CD4-positive, alpha-beta T cell treated with Interleukin-12 subunit alpha and Interleukin-12 subunit beta, for 1 hour (primary cell): ENCODE measurements around the gene CTSO.

ENCODE experiments used
- DNase-seq: peaks from one replicate; pipeline ENCODE4 v3.0.0-alpha.2; 2020

The CTSO gene, protein sequence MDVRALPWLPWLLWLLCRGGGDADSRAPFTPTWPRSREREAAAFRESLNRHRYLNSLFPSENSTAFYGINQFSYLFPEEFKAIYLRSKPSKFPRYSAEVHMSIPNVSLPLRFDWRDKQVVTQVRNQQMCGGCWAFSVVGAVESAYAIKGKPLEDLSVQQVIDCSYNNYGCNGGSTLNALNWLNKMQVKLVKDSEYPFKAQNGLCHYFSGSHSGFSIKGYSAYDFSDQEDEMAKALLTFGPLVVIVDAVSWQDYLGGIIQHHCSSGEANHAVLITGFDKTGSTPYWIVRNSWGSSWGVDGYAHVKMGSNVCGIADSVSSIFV

DNA sequence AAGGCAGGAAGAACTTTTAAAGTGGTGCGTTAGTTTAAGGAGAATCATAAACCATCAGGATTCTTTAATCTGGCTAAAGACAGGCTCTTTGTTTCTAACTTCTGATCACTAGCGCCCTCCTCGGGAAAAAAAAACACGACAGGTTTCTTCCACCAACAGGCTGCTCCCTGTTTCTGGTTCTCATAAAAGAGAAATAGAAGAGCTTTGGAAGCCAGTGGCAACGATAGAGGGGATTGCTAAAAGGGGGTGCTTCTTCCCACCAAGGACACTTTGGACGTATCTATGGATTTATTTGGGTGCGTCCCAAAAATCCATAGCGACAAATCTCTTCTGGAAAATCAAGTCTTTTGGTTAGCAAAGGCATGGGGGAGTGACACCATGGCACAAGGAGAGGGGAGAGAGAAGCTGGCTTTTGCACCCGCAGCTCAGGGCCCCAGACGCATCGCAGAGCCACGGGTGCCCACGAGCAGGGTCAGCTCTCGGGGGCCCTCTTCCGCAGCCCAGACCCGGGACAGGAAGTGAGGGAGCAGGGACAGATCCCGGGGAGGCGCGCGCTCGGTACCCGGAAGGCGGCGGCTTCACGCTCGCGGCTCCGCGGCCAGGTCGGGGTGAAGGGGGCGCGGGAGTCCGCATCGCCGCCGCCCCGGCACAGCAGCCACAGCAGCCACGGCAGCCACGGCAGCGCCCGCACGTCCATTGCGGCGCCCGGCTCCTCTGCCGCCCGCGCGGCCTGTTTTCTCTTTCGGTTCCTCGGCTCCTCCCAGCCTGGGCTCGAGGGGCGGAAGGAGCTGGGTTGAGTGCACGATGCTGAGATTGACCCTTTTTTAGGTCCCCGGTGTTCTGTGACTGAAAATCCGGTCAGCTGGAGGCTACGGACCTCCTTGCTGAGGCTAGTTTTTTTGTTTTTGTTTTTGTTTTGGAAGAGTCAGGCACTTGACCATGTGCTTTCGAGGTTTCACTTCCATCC lies at the start of gene CTSO:
TSS of gene CTSO (minus strand) at position 716 of the 967 bp plus-strand sequence. CDS start at position 697, 19 bp downstream.
- DNase-seq, result peak; percentile 73

DNA sequence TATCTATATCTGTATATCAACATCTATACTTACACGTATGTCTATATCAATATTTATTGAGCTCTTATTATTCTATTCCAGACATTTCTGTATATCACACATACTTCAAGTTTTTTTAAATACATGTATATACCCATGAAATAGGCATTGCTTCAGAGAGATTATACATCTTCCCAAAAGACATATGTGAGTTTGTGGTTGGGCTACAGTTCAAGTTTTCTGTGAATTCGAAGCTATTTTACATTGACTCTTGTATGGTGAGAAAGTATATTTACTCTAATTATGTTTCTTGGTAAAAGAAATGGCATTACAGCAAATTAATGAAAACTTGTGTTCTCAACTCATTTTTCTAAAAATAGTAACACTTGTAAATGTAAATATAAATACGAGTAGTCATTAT lies 46.8 kb upstream of the CTSO start:
- DNase-seq, result no peak

DNA sequence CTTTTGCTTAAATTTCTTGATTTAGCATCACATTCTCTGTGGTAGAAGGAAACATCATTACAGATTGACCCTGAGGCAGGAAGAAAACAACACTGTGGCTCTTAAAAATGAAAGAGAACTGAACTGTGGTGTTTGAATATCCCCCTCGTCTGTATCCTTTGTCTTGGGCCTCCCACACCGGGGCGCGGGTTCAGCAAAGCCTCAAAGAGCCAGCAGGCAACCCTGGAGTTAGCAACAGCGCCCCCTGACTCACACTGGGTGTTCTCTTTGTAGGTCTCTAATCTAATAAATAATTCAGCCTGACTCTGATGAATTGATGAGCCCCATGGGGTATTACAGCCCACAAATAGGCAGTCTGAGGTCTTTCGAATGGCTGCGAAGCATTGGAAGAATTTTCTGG lies 46.1 kb upstream of the CTSO start:
- DNase-seq, result no peak

DNA sequence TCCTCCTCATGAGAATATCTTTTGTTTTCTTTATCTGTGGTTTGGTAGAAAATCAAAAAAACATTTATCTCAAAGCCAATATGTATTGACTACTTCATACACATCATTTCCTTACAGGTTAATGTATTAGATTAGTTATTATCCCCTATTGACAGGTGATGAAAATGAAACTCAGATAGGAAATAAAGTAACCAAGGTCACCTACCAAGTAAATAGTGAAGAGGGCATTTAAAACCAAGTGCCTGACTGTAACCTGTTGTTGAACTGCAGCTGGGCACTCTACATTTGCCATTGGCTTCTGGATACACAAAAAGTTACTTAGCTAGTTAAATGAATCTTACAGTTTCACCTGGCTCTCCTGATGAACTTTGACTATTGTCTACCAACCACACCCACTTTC lies 41.4 kb upstream of the CTSO start:
- DNase-seq, result no peak

DNA sequence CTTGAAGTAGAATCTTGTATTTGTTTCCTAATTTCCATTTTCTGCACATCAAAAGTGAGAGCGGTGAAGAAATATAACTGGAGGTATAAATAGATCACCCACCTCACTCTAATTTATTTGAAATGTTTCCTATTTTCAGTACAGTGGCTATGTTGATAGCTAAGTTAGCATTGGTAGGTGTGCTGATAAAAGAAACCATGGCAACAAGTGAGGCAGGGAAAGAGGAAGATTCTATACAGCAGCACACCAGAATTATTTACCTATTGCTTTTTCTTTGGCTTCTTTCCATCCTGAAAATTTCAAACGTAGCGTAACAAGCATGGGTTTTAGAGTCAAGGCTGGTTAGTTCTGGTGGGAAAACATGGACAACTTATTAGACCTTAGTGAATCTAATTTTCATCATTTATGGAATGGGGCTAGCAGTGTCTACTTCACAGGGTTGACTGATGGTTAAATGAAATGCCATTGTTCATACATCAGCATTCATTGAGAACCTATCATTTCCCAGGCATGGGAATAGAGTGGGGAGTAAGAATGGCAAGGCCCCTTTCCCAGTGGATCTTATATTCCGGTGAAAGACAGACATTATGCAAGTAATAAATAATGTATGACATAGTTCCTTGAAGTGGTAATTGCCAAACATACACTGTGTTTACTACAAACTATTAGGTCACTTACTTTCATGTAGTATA lies 30.6 kb upstream of the CTSO start:
- DNase-seq, result no peak

DNA sequence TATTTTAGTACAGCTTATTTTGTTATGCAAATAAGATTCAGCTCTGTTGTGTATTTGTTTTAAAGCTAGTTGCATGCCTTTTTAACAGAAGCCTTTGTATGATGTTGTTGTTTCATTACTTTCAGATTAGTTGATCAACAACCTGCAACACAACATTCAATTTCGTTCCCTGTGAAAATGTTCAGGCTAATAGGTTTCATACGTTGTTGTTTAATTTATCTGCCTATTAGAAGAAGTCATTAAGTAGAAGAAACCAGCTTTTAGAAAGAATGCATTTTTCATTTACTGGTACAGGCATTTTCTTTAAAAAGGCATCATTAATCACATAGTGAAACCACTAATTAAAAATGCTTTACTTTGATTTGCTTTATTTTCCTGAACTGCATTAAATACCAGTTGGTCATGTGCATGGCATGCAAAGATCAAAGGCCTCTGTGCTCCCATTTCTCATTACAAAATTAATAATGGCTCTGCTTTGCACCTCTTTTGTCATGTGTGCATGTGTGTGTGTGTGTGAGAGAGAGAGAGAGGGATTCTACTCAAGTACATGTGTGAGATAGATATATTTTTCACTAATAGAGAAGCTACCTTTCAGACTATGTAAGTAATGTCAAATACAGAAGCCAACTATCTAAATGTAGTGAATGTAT lies 29.2 kb upstream of the CTSO start:
- no peak for DNase-seq

DNA sequence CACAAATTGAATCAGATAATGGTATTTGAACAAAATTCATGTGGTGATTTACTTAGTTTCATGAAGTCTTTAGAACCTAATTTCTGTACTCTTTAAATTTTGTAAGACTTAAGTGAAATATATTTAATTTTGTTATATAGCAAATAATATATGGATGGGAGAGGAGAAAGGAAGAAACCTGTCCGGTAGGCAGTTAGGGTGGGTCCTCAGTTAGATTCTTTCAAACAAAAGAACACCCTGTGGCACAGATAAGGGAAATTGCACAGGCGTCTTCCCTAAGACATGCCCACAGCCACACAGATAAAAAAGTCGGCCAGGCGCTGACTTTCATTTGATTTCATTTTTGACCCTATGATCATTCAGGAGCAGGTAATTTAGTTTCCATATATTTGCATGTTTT lies 25.1 kb upstream of the CTSO start:
- DNase-seq, result no peak

DNA sequence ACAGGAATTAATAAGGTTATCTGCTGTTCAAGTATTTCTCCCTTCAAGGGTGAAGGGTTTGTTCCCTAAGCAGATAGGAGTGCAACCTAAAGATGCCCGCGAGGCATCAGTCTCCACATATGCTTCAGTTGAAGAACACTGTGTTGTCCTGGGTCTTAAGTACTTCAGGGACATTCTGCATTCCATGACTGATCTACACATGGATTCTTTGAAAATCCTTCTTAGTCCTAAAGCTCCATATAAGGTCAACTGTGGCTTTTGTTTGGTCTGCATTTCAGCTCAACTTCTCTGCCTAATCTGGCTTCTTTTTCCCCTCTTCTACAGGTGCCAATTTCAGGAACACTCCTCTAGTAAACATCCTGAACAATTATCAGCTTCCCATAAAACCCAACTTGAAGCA lies 21.8 kb upstream of the CTSO start:
- no peak for DNase-seq

DNA sequence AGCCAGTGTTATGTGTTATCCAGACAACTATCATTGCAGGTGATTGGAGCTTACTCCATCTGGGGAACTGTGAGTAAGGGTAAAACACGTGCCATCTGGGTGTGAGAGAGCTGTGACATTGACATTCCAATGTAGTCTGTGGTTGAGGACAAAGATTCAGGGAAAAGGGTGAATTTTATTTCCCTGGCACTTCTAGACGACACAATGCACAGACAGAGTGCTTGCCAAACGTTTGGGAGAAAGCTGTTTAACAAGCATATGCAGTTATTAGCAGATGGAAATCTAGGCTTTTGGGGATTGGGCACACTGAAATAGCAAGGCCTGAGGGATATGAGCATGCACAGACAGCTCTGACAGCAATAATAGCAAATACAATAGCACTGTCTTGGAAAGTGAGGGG lies 21.3 kb upstream of the CTSO start:
- DNase-seq, result no peak

DNA sequence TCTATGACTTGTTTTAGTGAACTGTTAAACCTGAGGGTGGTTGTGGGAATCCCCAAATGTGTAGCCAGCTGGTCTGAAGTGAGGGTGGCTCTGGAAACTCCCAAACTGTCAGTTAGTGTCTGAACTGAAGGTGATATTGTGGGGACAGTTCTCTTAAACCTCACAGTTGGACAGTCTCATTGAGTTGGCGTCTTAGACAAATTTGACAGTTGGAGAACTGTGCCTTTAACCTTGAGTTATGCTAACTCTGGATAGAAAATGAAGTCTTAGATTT lies 20.7 kb upstream of the CTSO start:
- no peak for DNase-seq

DNA sequence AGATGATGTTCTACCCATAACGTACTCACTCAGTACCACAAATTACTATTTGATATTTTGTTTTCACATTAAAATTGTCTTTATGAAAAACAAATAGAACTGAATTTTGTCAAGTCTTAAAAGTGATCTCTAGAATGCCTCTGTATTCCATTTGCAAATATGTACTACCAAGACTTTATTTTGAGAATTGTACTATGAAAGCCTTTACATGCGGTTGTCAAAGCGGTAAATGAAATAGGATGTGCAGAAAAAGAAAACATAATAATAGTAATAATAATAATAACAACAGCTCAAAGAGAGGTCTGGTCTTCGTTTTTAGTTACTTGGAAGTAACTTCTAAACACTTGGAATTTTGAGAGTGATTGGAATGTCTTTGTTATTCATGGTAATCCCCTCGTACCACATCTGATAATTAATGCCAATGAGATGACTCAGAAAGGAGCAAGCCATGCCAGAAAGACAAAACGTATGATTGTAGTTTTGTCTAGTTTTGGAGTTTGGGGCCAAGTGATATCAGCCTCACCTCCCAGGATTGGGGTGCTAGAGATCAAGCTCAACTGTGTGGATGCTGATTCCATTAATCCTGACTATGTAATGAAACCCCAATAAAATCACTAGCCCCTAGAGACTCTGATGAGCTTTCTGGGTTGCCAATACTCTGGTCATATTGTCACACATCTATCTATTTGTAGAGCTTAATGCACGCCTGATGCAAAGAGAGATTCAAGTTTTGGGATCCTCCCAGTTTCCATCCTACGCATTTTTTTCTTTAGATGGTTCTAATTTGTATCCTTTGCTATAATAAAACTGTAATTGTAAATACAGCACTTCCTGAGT lies 20.2 kb upstream of the CTSO start:
- no peak for DNase-seq

DNA sequence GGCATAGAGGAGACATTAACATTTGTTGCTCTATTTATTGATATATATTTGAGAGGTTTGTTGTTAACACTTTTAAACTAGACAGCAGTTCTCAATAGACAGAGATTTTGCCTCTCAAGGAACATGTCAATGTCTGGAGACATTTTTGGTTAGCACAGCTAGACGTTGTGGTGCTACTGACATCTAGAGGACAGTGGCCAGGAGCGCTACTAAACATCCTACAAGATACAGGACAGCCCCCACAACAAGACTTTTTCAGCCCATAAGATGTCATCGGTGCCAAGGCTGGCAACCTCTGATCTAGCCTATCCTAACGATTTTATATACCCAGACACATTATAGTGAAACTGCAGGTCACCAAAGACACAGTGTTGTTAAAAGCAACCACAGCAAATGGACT lies 18.4 kb upstream of the CTSO start:
- no peak for DNase-seq

DNA sequence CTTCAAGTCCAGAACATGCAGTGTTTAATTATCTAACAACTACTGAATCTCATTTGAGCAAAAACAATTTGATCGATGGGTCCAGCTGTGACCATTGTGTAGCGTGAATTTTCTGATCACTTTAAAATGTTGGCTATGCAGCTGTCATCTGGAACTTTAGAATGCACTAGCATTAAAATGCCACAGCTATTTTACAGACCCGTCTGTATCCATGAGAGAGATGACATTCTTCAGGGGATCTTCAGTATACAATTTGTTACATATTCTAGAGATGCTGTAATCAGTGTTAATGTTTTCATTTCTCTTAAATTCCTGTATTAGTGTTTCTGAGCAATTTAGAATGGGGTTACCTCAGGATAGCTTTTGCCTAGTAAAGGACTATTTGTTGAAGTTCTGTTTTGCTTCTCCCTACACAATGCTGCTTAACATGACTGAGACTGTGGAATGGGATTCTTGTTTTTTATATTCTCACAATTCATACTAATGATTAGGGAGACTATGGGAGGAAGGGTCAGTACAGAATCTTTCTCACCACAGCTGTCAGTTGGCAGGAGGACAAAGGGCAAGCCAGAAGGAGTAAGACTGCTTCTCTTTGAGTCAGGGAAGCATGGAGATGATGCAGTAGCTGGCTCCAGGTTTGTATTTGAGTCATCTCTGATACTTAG lies 13.2 kb upstream of the CTSO start:
- DNase-seq, result no peak

DNA sequence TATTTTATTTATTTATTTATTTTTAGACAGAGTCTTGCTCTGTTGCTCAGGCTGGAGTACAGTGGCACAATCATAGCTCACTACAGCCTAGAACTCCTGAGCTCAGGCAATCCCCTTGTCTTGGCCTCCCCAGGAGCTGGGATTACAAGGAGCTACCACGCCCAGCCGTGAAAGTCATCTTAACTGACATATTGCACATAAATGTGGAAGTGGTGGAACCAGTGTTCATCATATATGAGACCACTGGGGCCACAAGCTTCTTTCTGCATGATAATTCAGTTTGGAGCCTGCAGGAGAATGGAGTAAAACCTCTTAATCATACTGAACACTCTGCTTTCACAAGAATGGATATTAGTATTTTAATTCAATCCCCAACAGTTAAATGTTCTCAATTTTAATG lies 12.5 kb upstream of the CTSO start:
- no peak for DNase-seq

DNA sequence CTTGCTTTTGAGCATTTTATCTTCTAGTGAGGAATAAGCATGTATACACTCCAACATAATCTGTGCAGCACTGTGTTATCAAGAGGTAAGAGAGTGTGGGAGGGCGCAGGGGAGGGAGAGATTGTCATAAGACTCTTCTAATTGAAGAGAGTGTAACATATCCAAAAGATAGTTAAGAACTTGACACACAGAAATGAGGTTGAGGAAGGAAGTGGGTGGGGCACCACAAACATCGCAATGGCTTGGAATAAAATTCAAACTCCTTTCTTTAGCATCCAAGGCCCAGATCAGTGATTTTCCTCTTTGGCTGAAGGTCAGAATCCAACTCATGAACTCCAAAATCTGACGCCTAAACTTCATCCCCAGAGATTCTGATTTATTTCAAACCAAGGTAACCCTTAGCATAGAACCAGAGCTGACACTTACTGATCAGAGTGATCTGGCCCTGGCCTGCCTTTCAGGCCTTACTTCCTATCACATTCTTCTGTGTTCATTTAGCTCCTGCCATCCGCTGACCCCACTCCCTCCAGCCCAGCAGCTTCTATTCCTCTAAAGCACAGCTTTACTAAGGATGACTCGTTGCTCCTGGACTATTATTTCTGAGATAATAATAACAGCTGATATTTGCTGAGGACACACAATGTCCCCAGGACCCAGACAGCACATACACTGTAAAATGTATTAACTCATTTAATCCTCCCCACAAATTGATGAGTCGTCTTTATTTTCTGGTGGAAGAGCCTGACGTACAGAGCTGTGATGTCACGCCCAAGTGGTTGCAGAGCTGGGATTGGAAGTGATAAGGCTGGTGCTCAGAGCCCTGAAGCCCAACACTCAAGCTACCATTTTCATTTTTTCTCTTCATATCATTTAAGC lies 10.6 kb upstream of the CTSO start:
- DNase-seq, result no peak

DNA sequence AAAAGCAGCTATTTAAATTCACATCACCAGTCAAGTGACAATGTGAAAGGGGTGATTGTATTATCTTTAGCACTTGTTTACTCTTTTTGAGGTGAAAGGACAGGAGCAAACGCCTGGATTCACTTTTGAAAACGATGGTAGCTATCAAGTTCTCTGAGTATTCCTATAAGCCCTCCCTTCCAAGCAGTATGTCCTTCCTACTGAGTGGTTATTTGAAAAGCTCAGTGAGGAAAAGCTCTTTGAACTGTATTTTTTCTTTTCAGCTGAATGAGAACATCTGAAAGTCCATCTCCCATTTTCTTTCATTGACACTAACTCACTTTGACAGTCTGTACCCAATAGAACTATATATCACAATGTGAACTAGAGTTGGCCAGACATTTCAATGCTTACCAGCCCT lies 9.1 kb upstream of the CTSO start:
- DNase-seq, result no peak

DNA sequence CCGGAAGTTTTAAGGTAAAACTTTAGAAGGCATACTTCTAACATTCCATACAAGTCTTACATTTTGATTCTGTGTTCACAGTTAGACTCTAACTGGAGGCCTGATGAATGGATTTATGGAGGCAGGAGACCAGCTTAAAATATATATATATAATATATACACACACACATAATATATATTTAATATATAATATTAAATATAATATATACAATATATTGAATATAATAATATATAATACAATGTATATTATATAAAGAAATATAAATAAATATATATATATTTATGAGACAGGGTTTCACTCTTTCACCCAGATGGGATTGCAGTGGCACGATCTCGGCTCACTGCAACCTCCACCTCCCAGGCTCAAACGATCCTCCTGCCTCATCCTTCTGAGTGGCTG lies 7.9 kb upstream of the CTSO start:
- DNase-seq, result no peak

DNA sequence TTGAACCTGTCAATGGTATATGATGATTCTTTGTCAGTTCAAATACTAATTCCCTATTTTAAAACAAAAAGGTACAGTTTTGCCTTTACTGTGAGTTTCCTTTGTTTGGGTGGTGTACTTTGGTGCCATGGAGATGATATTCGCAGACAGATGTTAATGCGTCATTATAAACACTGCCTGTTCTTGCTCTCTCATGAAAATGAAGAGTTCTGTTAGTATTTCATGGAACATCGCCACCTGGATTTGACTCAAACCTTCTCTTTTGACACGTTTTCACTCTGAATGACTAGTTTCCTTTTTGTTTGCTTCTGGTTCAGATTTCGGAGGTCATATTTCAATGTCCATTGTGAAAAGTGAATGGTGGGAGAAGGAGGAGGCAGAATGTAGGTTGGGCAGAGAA lies 6.9 kb upstream of the CTSO start:
- DNase-seq, result no peak

DNA sequence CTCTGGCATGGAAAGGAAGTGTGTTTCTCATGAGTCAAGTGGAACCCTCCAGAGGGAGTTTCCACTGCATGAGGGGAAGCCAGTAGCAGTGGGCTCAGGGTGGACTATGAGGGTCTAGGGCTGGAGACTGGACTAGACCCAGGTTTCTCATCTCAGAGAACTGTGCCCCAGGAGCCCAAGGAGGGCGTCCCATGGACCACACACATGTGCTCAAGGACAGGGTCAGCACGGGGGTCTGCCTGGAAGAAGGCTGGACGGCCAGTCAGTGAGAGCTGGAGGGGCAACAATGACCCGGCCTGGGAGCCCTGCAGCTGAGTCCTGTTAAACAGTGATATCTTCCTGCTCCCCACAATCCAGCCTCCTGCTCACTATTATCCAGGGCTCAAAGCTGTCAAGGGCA lies 5.8 kb upstream of the CTSO start:
- DNase-seq, result no peak

DNA sequence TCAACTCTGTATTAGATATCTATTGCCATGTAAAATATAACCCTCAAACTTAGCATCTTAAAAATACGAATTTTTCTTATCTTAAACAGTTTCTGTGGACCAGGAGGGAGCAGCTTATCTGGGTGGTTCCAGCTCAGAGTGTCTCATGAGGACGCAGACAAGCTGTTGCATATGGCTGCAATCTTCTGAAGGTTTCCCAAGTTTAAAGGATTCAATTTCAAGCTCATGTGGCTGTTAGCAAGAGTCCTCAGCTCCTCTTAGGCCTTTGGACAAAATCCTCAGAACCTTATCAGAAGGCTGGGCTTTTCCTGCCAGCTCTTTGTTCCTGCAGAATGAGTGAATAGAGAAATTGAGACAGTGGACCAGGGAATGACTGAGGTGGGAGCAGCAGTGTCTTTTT lies 2.8 kb upstream of the CTSO start:
- no peak for DNase-seq

DNA sequence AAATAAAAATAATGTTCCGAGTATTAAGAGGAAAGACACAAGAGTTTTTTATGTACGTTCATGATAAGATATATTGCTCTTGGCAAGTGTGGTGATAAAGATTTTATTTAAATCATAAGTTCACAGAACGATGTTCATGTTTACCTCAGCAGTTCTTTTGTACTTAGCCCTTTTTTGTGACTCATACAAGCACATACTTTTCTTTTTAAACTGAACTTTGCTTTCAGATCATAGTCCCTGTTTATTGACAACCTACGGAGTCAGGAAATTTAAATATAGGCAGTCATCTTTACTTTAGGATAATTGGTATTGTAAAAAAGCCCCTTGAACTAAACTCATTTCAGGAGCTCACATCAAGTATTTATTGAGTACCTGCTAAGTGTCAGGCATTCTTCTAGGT lies 1.3 kb upstream of the CTSO start:
- no peak for DNase-seq
